Inferior parietal cortex (tissue), 1 donor: ENCODE data around the gene SPTAN1.
"Not testable (repeated sequence)": the region's sequence is repeated elsewhere in the genome, so short reads cannot be mapped to it uniquely, and the experiment has no call there.

Experiments
- DNase-seq: peaks from one replicate; pipeline ENCODE4 v3.0.0-alpha.2; 2016; ENCODE audit errors: extremely low spot score

The SPTAN1 gene

DNA sequence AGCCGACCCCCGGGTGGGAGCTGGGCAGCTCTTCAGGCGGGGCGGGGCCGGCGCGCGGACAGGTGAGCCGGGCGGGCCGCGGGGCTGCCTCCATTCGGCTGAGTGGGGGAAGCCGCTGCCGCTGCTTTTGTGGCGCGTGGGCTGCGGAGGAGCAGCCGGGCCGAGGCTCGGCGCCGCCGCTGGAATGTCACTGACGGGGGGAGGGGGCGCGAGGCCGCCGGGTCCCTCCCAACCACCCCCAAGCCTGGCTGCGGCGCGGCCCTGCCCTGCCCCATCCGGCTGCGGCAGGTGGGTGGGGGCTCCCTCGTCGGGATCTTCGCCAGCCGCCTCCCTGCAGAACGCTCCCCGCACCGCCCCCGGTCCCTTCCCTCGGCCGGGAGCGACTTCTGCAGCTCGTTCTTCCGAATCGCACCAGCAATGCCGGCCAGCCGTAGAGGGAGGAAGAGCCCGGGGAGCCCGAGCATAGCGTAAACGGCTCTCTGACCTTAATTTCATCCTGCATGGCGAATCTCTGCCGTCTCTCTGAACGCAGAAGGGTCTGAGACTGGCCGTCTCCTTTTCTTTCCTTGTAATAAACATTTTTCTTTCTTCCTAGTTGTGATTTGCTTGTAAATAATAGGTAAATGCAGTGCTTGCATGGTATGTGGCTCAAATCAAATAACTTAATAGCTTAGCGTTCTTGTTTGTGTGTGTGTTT, 505 bp downstream of the SPTAN1 start:
- DNase-seq = peak; percentile 43

DNA sequence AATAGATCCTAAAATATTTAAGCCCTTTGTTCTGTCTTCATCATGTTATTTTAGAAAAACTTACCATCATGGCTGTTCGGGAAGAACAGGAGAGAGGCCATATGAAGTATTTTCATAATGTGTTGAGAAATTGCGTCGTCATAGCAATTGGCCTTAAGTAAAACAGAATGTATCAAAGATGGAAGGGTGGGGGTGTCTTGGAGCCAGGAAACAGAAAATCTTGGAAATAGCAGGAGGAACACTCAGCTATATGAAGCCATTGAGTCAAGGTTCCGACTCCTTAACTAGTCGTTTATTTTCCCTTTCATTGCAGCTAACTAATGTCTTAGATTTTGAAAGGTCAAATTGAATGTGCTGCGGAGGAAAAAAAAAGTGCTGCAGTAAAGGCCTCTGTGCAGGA, 1.3 kb downstream of the SPTAN1 start:
- DNase-seq = peak; percentile 36

DNA sequence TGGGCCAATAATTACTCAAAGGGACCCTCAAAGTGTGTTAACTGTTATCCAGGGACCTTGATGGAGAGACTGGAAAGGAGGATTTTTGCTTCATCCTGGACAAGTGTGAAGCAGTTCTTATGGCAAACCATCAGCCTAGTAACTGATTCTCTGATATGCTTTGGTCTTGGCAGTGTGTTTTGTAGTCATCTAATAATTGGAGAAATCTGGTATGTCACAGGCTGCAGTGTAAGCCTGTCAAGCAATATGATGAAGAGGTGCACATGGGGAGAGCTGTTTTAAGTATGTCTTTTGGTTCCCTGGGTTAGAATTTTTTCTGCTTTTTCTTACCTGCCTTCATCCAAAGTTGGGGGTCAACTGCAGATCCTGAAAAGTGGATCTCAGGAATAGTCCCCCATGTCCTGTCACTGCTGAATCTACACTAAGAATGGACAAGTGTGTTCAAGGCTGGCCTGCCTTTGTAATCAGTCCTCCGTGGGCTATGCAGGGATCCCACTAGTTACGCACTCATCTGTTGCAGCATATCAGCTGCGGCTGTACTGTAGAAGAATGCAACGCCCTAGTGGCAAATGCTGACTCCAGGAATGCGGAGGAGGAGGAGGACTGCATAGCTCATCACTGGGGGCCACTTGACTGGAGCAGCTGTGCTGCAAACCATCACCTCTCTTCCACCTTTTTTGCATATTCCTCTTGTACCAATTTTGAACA, 1.9 kb downstream of the SPTAN1 start:
- peak; percentile 47 for DNase-seq

DNA sequence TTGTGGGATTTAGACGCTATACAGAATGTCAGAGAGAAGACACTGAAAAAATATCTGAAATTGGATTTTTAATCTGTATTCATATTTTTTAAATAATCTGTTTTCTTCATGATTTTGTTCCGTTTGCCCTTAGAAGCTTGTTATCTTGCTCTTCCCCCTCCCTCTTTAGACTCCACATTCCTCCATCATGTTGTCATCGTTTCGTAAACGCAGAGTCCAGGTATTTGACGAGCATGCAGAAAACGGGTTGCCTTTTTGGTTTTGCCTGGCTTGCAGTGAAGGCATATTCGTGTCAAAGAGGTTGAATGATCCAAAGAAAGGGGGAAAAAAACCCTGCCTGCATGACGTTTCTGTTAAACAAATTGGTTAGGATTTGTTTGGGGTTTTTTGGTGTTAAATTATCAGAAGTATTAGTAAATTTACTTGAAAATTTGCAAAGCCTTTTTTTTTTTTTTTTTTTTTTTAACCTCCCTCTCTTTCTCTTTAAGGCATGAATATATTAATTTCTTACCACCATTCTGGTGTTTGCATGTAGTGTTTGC, 2.9 kb downstream of the SPTAN1 start:
- DNase-seq = no peak

DNA sequence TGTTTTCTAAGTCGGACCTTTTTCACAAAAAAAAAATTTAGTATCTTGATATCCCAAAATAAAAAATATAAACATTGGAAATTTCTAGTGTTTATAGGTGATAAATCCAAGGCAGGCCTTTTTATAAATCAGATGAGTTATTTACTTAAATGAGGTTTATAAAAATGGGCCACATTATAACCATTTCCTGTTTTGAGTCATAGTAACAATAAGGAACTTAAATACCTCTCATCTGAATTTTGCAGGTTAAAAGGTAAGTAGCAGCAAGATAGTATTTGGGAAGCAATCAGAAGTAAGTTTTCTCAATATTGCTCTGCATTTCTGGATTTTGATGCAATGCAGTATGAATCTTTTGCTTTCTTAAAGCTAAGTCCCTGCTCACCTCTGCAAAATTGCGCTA, 3.9 kb downstream of the SPTAN1 start:
- no peak for DNase-seq

DNA sequence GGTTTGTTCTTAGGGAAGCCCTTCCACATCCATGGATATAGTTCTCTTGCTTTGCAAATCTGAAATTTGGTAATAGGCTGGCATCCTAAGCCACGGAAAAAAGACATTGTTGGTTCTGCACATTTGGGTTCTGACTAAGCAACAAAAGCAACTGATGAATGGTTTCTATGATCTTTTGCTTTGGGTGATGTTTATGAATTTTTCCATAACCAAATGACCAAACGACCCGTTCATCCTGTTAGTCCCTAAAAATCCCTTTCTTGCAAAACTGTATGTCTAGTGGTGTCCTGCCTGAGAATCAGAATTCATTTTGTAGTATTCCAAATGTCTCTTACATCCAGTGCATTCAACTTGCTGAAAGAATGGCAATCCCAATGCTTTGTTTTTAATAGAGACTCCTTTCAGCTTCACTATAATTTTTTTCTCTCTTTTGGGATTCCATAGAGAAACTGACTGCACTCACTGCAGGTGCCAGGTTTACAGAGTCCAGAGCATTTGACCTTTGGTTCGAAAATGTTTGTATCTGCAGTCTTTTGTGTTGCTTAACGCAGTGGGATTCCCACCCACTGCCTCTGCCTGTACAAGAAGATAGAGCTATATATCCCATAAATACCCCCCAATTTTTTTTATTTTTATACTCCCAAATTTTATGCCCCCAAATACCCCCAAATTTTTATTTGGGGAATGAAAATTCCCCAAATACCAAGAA, 4.7 kb downstream of the SPTAN1 start:
- DNase-seq = no peak

DNA sequence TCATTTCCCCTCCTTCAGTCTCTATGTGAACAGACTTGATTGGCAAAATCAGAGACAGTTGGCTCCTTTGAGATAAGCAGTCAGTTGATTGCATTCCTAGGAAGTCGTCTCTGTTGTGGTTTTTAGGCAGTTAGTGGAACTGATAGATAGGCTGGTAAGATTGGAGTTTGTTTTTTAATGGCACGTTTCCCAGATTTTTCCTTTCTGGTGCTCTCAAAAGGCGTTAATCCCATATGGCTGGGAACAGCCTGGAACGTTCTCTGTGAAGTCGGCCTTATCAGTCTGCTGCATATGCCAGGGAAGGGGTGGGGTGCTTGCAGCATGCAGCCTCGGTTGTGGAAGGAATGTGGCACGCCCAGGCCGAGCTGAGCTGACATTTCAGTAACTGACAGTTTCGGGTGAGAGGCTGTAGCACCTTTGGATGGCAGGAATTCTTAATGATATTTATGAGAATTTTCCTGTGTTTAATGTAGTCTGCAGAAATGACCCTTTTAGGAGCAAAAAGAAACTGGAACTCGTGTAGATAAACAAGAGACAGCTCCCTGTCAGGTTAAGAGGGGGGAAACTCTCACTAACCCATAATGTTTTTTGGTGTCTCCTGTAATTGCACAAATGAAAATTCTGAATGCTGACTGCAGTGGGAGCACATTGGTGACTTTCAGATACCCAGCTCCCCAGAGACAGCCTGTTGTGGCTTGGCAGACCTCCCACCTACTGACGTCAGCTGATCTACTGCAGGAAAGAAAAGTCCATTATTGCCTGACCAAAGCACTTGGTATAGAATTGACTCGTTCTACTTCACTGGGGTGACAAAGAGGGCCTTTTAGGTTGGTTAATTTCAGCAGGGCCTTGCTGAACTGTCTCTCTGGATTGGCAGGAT, 6.3 kb downstream of the SPTAN1 start:
- peak; percentile 91 for DNase-seq

DNA sequence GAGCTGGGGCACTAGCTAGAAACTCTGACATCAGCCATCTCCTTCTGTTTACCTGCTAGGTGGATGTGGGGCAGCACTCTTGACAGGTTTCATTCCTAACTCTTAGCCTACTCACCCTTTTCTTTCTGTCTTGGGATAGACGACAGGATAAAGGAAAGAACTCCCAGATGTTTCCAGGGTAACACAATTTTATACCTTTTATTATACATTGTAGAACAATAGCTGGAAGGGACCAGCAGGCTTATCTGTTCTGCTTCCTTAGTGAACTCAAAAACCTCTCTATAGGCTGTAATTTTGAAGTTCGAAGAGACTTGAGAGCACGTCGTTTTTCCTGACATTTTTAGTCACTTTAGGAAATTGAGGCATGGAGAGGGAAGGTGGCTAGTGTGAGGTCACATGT, 13.2 kb downstream of the SPTAN1 start:
- DNase-seq = no peak

DNA sequence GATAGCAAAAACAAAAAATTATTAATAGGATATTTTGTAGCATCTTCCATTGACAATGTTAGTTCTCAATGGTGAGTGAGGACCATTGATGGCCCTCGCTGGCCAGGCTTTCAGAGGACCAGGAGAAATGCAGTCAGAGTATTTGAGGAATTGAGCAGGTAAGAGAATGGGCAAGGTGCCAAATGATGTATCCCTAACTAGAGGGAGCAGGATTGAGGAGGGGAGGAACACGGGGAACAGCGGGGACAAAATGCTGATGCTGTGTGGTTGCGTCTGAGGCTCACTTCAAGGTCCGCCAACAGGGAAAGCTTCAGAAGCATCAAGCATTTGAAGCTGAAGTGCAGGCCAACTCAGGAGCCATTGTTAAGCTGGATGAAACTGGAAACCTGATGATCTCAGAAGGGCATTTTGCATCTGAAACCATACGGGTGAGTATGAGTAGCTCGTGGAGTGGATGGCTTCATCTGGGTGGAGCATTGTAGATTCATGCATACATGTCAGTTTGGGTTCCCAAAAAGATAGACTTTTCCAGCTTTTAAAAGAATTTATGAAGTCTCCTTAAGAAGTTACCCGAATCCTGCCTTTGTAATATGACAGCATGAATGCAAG, 16.2 kb downstream of the SPTAN1 start:
- no peak for DNase-seq

DNA sequence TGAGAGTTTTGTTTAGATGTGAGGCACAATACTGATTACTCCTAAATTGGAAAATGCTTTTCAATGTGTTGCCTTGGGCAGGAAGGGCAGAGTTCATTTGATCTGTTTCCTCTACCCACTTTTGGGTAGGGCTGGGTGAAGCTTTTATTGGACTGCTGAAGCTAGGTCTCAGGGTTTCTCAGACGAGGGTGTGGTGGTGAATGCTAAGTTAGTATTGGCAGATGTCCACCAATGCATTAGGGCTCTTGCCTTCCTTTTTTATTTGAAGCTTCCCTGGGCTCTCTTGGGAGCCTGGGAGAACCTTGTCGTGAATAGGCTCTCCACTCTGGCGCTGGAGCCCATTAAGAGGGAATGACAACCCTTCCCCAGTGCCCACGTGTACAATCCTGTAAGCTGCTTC, 23.1 kb downstream of the SPTAN1 start:
- DNase-seq = peak; percentile 39

DNA sequence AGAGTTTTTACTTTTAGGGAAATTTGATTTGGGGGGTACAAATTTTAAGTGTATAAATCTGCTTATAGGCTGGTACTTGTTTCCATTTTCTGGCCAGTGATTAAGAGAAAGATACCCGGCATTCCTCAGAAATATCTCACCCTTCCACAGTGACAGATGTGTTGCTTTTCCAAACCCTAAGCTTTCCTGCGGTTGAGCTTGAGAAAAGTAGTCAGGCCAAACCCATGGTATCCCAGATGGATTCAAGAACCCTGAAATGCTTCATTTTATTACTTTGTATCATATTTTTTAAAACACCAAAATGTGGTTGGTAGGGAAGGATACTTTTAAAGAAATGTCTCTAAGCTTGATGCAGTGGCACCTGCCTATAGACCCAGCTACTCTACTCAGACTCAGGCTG, 23.5 kb downstream of the SPTAN1 start:
- no peak for DNase-seq

DNA sequence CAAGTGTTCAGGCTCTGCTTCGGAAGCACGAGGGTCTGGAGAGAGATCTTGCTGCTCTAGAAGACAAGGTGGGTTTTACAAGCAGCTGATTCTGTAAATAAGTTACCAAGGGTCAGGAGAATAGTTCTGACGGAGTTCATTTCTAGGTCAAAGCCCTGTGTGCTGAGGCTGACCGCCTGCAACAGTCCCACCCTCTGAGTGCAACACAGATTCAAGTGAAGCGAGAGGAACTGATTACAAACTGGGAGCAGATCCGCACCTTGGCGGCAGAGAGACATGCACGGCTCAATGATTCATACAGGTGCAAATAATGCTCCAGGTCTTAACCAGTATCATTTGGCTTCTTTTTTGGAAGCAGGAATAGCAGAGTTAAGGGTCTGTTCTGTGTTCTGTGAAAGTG, 24.8 kb downstream of the SPTAN1 start:
- DNase-seq = no peak

DNA sequence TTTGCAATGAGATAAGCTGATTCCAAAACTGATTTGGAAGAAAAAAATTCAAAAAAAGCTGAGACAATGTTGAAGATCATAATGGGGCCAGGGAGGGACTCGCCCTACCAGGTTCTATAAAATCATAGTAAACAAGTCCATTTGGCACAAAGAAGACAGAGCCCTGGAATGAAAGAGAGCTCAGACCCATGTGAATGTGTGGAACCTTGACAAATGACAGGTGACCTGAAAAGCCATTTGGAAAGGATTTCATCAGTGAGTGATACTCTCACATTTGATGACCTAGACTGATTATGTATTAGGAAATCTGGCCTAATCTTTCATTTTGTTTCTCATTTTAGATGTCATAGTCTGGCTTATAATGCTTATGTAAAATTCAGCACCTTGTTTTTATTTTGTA, 26.8 kb downstream of the SPTAN1 start:
- no peak for DNase-seq

DNA sequence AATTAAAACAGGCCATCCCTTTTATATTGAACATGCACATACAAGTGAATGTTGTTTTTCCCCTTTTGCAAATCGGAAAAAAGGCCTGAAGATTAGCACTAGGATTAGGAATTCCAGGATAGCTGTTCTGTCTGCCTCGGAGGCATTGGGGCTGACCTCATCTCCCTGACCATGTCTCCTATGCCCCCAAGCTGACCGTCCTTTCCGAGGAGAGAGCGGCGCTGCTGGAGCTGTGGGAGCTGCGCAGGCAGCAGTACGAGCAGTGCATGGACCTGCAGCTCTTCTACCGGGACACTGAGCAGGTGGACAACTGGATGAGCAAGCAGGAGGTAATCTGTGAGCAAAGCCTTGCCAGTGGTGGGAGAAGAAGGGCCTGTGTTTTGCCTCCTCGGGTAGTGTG, 28.3 kb downstream of the SPTAN1 start:
- no peak for DNase-seq

DNA sequence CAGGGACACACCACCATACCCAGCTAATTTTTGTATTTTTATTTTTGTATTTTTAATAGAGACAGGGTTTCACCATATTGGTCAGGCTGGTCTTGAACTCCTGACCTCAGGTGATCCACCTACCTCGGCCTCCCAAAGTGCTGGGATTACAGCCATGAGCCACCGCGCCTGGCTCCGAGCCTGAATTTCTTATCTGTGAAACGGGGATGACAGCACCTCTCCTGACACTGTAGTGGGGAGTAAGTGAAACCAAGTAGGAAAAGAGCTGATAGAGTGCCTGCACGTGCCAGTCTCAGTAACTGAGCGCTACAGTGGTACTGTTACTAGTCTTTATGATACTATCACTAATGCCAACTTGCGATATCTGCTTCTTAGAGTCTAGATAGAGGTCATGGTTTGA, 32.8 kb downstream of the SPTAN1 start:
- DNase-seq = not testable (repeated sequence)

DNA sequence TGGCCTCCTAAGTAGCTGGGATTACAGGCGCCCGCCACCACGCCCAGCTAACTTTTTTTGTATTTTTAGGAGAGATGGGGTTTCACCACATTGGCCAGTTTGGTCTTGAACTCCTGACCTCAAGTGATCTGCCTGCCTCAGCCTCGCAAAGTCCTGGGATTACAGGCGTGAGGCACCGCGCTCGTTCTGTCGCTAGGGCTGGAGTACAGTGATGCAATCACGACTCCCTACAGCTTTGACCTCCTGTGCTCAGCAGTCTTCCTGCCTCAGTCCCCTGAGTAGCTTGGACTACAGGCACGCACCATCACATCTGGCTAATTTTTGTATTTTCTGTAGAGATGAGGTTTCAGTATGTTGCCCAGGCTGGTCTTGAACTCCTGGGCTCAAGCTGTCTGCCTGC, 34.5 kb downstream of the SPTAN1 start:
- DNase-seq = not testable (repeated sequence)

DNA sequence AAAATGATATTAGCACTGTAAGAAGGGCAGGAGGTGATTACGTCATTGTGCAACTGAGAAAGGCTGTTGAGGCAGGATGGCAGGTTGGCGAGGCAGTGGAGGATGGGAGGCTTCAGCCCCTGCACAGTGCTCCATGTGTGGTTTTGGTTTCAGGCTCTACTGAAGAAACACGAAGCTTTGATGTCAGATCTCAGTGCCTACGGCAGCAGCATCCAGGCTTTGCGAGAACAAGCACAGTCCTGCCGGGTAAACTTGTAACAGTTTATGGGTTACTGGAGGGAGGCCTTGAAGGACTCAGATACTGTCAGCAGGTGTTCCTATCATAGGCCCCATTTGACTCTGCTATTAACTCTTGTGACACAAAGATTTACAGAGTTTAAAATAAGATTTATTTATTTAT, 35.1 kb downstream of the SPTAN1 start:
- DNase-seq = no peak

DNA sequence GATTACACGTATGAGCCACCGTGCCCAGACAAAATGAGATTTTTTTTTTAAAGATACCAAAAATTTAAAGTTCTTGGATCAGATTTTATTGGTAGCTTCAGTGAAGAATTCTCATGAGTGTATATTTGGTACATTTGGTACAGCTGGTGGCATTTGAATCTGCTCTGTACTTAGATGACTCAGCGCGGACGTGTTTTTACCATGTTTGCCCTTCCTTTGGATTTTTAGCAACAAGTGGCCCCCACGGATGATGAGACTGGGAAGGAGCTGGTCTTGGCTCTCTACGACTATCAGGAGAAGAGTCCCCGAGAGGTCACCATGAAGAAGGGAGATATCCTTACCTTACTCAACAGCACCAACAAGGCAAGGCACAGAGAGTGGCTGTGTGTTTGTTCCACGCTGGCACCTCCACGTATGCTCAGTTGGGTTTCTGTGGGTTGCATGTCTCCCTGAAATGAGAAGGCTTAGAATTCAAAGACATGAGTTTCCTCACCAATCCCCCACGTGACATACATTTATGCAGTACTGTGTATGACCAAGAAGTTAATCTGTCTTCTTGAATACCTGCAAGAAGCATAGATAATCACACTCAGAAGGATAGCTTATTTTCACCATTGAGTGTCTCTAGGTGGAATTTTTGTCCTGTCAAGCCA, 36.3 kb downstream of the SPTAN1 start:
- no peak for DNase-seq

DNA sequence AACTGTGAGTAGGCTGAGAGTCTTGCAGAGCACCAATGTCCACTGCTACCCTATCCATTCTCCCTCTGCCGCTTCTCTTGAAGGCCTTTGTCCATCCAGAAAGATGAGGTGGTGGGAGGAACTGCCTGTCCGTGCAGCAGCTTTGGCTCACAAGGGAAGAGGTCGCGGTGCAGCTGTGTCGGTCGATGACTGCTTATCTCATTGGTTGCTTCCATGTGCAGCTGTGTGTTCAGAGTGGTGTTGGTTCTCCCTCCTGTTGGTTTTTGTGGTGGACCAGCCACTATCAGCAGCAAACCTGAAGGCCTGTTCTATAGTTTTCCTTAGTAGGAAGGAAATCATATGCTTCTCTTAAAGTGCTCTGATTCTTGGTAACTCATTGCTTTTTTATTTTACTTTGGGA, 40.7 kb downstream of the SPTAN1 start:
- DNase-seq = no peak

DNA sequence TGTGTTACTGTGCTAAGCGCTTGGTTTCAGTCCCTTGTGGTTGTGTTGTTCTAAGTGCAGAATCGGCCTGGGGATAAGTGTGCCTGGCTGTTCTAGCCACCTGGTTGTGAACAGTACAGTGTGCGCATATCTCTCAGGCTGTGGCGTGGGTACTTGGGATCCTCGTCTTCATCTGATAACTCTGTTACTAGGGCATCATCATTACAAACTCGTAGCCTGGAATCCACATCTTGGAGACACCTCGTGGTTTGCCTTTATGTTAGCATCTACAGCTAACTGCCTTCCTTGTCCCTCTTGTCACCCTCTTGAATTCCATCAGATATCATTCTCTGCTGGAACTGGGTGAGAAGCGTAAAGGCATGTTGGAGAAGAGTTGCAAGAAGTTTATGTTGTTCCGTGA, 41.5 kb downstream of the SPTAN1 start:
- DNase-seq = no peak

DNA sequence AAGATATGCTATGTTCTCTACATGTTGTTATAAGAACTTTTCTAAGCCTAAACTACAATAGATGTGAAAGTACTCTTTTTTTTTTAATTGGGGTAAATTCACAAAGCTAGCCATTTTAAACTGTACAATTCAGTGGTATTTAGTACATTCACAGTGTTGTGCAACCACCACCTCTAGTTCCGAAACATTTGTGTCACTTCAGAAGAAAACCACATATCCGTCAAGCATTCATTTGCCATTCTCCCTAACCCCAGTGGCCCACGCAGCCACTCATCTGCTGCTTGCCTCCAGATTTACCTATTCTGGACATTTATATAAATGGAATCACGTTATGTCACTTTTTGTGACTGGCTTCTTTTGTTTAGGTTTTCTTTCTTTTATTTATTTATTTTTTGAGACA, 43.1 kb downstream of the SPTAN1 start:
- no peak for DNase-seq
